GM10266 (cell line): Measurements from ENCODE around the gene BSN.

ENCODE experiments used
- DNase-seq: peaks from one replicate; pipeline ENCODE4 v3.0.0; 2012; ENCODE audit errors: extremely low spot score
- TF ChIP-seq, protein P1 (sequence below): IDR thresholded peaks from 2 replicates; pipeline ENCODE4 v1.5.1; 2012; ENCODE audit warnings: mild to moderate bottlenecking, low read depth; ENCODE audit not compliant: control insufficient read depth, insufficient read depth; ENCODE audit errors: missing control alignments

Gene BSN

DNA sequence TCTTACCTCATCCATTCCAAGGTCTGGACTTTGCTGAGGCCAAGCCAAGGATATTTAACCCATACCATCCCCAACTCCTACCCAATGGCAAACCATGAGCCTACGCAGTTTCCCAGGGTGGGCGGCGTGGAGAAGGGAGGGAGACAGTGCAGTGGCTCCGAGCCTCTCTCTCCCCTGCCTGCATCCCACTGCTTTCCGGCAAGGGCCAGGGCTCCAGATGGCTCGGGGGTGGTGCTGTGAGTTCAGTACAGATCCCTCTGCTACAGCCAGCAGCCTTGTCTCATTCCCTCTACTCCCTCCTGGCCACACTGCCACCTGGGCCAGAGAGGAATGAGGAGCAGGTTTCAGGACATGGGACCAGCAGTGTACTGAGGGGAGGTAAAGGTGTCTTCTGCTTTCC, 75.6 kb downstream of the BSN start:
- DNase-seq: no peak
- TF ChIP-seq, protein P1, sequence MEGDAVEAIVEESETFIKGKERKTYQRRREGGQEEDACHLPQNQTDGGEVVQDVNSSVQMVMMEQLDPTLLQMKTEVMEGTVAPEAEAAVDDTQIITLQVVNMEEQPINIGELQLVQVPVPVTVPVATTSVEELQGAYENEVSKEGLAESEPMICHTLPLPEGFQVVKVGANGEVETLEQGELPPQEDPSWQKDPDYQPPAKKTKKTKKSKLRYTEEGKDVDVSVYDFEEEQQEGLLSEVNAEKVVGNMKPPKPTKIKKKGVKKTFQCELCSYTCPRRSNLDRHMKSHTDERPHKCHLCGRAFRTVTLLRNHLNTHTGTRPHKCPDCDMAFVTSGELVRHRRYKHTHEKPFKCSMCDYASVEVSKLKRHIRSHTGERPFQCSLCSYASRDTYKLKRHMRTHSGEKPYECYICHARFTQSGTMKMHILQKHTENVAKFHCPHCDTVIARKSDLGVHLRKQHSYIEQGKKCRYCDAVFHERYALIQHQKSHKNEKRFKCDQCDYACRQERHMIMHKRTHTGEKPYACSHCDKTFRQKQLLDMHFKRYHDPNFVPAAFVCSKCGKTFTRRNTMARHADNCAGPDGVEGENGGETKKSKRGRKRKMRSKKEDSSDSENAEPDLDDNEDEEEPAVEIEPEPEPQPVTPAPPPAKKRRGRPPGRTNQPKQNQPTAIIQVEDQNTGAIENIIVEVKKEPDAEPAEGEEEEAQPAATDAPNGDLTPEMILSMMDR: no peak

DNA sequence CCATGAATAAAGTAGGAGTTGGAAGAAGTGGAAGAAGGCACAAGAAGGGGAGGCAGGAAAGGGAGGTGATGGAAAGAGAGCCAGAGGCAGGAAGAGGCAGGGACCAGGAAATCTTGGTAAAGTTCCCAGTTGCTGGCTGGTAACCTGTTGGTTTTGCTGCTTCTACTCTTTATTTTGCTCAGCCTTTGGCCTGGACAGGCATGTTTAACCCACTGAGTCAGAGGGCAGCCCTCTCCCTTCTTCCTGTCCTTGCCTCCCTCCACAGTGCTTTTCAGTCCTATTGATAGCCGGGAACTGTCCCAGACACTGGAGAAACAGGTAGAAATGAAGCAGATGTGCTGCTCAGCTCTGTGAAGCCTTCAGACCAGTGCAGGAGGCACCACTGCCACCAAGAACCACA, 76.5 kb downstream of the BSN start:
- TF ChIP-seq, protein P1: no peak
- DNase-seq: no peak

DNA sequence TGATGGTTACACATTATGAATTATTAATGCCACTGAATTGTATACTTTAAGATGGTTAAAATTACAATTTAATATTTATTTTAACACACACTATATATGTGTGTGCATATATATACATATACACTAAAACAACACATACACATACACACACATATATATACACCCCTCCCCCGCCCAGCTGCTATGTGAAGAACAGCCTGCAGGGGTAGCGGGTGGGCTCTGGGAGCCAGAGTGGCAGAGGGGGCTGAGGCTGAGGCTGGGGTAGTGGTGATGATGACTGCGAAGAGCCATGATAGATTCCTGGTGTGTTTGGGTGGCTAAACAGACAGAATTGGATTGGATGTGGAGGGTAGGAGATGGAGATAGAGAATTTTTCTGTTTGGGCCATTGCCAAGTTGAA, 80.5 kb downstream of the BSN start:
- DNase-seq: no peak
- TF ChIP-seq, protein P1: no peak

DNA sequence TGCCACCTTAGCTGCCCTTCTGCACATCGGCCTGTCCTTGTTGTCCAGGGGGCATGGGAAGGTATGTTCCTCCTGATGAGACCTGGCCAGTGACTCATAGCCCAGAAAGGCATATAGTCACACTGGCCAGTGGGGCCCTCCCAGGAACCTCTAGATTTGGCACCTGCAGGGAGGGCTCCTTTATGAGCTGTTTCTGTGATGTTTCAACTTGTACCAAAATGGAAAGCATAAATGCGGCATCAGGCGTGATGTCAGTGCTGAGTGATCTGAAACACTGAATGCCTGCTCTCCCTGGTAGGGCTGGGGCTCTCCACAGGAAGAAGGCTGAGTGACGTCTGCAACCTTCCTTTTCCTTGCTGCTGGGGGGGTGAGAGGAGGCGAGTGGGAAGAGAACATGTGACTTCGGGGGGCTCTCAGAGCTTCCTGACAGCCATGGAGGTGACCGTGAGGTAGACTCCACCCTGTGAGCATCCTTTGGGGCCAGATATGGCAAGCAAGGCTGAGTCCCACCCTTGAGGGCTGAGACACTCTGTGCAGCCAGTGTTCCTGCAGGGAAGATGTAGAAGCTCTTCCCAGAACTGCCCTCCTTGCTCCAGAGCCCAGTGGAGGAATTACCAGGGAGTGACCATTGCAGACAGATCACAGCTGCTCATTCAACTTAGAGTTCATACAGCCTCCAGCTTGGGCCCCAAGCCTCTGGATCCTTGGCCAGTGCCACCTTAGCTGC, 82.8 kb downstream of the BSN start:
- no peak for DNase-seq
- TF ChIP-seq, protein P1: no peak

DNA sequence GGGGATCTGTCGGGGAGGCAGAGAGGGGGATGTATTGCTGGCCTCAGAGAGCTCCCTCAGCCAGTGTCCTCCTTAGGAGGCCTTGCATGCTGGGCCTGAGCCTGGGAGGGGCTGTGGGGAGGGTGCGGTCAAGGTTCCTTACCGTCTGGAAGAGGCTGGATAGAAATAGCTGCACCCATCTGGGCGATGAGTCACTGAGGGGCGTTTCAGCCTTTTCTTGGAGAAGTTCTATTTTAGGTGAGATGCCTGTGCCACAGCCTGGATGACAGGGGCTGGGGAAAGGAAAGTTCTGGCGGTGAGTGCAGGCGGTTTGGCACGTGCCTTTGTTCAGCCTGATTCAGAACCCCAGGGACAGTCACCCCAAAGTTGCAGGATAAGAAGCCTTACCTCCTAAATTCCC, 84.2 kb downstream of the BSN start:
- no peak for DNase-seq
- TF ChIP-seq, protein P1: no peak

DNA sequence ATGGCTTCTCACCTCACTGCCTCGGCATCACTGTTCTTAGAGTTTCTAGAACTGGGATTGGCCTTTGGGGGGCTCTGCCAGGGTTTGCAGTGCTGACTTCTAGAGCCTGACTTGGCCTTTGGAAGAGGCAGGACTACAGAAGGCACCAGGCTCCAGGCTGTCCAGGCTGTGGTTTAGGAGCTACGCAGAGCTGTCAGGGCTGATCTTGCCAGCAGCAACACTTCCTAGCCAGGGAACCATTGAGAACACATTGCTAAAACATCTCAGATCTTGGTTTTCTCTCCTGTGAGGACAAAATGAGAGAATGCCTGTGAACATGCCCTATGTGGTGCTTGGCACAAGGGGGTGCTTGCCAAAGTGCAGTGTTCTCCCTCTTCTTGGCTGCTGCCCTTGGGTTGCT, 85.3 kb downstream of the BSN start:
- TF ChIP-seq, protein P1: no peak
- no peak for DNase-seq

DNA sequence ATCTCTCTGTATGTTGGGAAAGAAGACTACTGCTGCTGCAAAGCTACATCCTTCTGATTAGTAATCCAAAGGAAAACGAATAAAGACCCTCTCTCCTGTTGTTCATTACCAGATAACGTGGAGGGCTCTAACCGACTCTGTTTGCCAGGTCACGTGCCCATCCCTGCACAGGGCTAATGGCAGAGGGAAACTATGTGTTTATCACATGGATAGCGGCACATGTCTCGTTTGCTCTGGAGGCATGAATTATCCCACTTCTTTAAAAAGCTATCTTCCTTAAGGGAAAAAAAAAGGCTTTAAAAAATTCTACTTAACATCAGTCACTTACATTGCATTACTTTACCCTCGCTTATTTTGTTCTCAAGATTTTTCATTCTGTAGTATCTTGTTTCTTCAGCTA, 87.0 kb downstream of the BSN start:
- no peak for DNase-seq

More for the DNA sequence above, 87.0 kb downstream of the BSN start:
- TF ChIP-seq, protein P1: no peak
